B cell (primary cell): ENCODE results near the gene THBS4. TPM values are rescaled to one million over a fixed set of nuclear protein-coding genes. Genes with fewer than 3 reads are reported as not detected.
"Not testable (repeated sequence)": the region's sequence is repeated elsewhere in the genome, so short reads cannot be mapped to it uniquely, and the experiment has no call there.

ENCODE experiments used
- ATAC-seq: fragments of 200-7000 bp; cut with Tn5 transposase; one replicate; pipeline ENCODE4 v1.10.0; 2021; ENCODE audit warnings: low read depth, mild to moderate bottlenecking, moderate number of reproducible peaks, moderate library complexity
- CTCF ChIA-PET: fragments of 350-600 bp; sonication (Branson Sonifier 250); formaldehyde crosslinking; loops from one replicate; lab custom pipeline; 2021; ENCODE audit warnings: antibody characterized with exemption, inconsistent platforms; lab: Charles Lee
- POLR2A ChIA-PET: fragments of 350-600 bp; sonication (Branson Sonifier 250); formaldehyde crosslinking; loops from one replicate; lab custom pipeline; 2021; ENCODE audit warnings: antibody characterized with exemption; lab: Charles Lee
- DNase-seq: peaks from one replicate; pipeline ENCODE4 v3.0.0; 2013
- H2AFZ ChIP-seq: 2 replicates; pipeline ENCODE4 v1.6.1; 2012; ENCODE audit warnings: mild to moderate bottlenecking, low read depth, low read length; ENCODE audit not compliant: insufficient read depth, poor library complexity, severe bottlenecking
- H3K27ac ChIP-seq, 2 donors: 1 replicate in 1 of 2; 2 replicates in 1 of 2; pipeline ENCODE4 v1.5.1; 2012 to 2013; ENCODE audit warnings: low read length in 2 of 2, mild to moderate bottlenecking in 2 of 2, moderate library complexity in 1 of 2
- H3K27me3 ChIP-seq, 4 experiments: fragments of 200-600 bp in 1 of 4; sonication (generic) in 1 of 4; replicated peaks in 1 of 4; 1 replicate in 2 of 4; 2 replicates in 2 of 4; pipeline versions ENCODE4 v1.6.1 to v1.7.0; 2013 to 2016; ENCODE audit warnings: low read length in 3 of 4, mild to moderate bottlenecking in 2 of 4, mixed read lengths in 1 of 4, moderate library complexity in 1 of 4; ENCODE audit not compliant: insufficient read depth in 4 of 4, control insufficient read depth in 3 of 4; ENCODE audit errors: control extremely low read depth in 1 of 4
- H3K36me3 ChIP-seq, 2 experiments: replicated peaks in 1 of 2; 1 replicate in 1 of 2; 2 replicates in 1 of 2; pipeline versions ENCODE4 v1.6.1 to v1.7.1; 2013; ENCODE audit warnings: low read length in 1 of 2; ENCODE audit not compliant: insufficient read depth in 2 of 2, control insufficient read depth in 1 of 2; ENCODE audit errors: control extremely low read depth in 1 of 2, extremely low read depth in 1 of 2
- H3K4me1 ChIP-seq, 2 donors: fragments of 200-600 bp in 1 of 2; sonication (generic) in 1 of 2; 1 replicate in 1 of 2; 2 replicates in 1 of 2; pipeline versions ENCODE4 v1.5.1 to v1.6.1; 2013 to 2017; ENCODE audit warnings: low read length in 2 of 2; ENCODE audit not compliant: control insufficient read depth in 2 of 2, insufficient read depth in 2 of 2
- H3K4me2 ChIP-seq: replicated peaks from 2 replicates; pipeline ENCODE3; 2012; ENCODE audit warnings: mild to moderate bottlenecking, low read depth, low read length; ENCODE audit not compliant: poor library complexity, severe bottlenecking
- H3K4me3 ChIP-seq, 5 experiments: fragments of 200-600 bp in 1 of 5; sonication (generic) in 1 of 5; 1 replicate in 3 of 5; 2 replicates in 2 of 5; pipeline versions ENCODE4 v1.5.1 to v1.7.0; 2011 to 2016; ENCODE audit warnings: low read length in 4 of 5, mild to moderate bottlenecking in 4 of 5, low read depth in 2 of 5, control low read depth in 1 of 5, moderate library complexity in 1 of 5; ENCODE audit not compliant: insufficient read depth in 1 of 5; ENCODE audit errors: control extremely low read depth in 1 of 5, extremely low read depth in 1 of 5
- H3K79me2 ChIP-seq: fragments of 200-600 bp; sonication (generic); one replicate; pipeline ENCODE4 v1.6.0; 2016; ENCODE audit warnings: low read length; ENCODE audit not compliant: control insufficient read depth, insufficient read depth
- H3K9ac ChIP-seq: fragments of 200-600 bp; sonication (generic); 2 replicates; pipeline ENCODE4 v1.6.1; 2017; ENCODE audit warnings: mild to moderate bottlenecking, low read length, moderate library complexity
- H3K9me3 ChIP-seq, 3 donors: one replicate each; pipeline versions ENCODE4 v1.6.1 to v1.7.1; 2013; ENCODE audit warnings: low read length in 2 of 3; ENCODE audit not compliant: control insufficient read depth in 2 of 3, insufficient read depth in 1 of 3; ENCODE audit errors: control extremely low read depth in 1 of 3
- H4K20me1 ChIP-seq: 2 replicates; pipeline ENCODE4 v1.6.0; 2012; ENCODE audit warnings: mild to moderate bottlenecking, low read length; ENCODE audit not compliant: insufficient read depth, control insufficient read depth, poor library complexity, severe bottlenecking
- H3K27ac Mint-ChIP-seq: one replicate; pipeline ENCODE4 v1.8.0; 2021; ENCODE audit warnings: mixed read lengths
- H3K27me3 Mint-ChIP-seq: one replicate; pipeline ENCODE4 v1.8.0; 2021; ENCODE audit warnings: mixed read lengths
- H3K4me1 Mint-ChIP-seq: one replicate; pipeline ENCODE4 v1.8.0; 2021; ENCODE audit warnings: mixed read lengths
- H3K4me3 Mint-ChIP-seq: one replicate; pipeline ENCODE4 v1.8.0; 2021; ENCODE audit warnings: mixed read lengths
- H3K9me3 Mint-ChIP-seq: one replicate; pipeline ENCODE4 v1.8.0; 2022; ENCODE audit warnings: mixed read lengths; ENCODE audit not compliant: insufficient read depth
- CTCF ChIP-seq: fragments of 200-600 bp; IDR thresholded peaks from one replicate; pipeline ENCODE4 v1.8.0; 2022; ENCODE audit warnings: antibody characterized with exemption, mild to moderate bottlenecking
- EZH2 ChIP-seq: IDR thresholded peaks from 2 replicates; pipeline ENCODE4 v1.6.1; 2012; ENCODE audit warnings: borderline replicate concordance, low read depth, mild to moderate bottlenecking, moderate library complexity, low read length; ENCODE audit not compliant: insufficient read depth, poor library complexity, severe bottlenecking
- WGBS: methylation state at CpG from one replicate; pipeline ENCODE4 v1.1.5; 2013; ENCODE audit warnings: missing lambda C conversion rate; ENCODE audit not compliant: insufficient coverage; 5-methylcytosine and 5-hydroxymethylcytosine counted together
- intact Hi-C: fragments of 100-400 bp; cut with micrococcal nuclease; formaldehyde crosslinking; loops from one replicate; pipeline ENCODE4 v1.10.0; 2022
- polyA plus RNA-seq: library from polyadenylated mRNA; depleted of rRNA; stranded (reverse); fragments of >200 nt; gene quantifications from 2 replicates; pipeline ENCODE4 v1.2.3, GENCODE V29; 2012
- total RNA-seq, 2 donors: library from RNA; stranded (reverse); fragments of 120-200 nt in 1 of 2; gene quantifications; 1 replicate in 1 of 2; 2 replicates in 1 of 2; pipeline versions ENCODE4 v1.2.3 to v1.2.4, GENCODE V29; 2013 to 2022

The THBS4 gene
- total and polyA plus RNA-seq, 2 donors (not counting 1 experiment from before 2014, with no cell fraction given): 0.49 to 0.57 TPM

DNA sequence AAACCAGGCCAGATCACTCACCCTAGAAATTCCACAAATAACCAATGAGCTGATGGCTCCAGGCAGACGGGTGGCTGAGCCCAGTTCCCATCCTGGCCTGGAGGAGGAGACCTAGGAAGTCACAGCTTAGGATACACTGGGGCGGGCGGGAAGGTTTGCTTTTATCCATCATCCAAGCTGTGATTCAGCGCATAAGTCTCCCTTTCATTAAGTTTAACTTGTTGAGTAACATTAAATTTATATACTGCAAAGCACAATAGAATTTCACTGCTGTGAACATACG, 55.7 kb downstream of the THBS4 start:
- Histone ChIP-seq H2AFZ (no peak overlapping the region), H3K4me1 (no peaks in the 10 kb centered on the region), H3K27me3 (no peaks in the 10 kb centered on the region), H3K4me3 (no peak overlapping the region), H4K20me1 (no peaks in the 10 kb centered on the region), H3K9ac (no peak overlapping the region), H3K9me3 (no peaks in the 10 kb centered on the region), H3K27ac (no peak overlapping the region), H3K79me2 (no peaks in the 10 kb centered on the region), H3K36me3 (no peaks in the 10 kb centered on the region), H3K4me2 (no peak overlapping the region)
- Mint-ChIP-seq H3K4me3 (no peak overlapping the region), H3K4me1 (no peaks in the 10 kb centered on the region), H3K27me3 (no peaks in the 10 kb centered on the region), H3K9me3 (no peaks in the 10 kb centered on the region), H3K27ac (no peak overlapping the region)
- ChIA-PET POLR2A (no interaction called here), CTCF (interaction anchor here (1.1 to 13.9 kb wide), 13 partner anchors 9 to 583 kb away, joined by 3 to 388 read pairs (median 6); partner anchors contain the start of gene SERINC5)
- TF ChIP-seq EZH2 (no peak), CTCF (no peak)
- intact Hi-C loops: loop anchor here (1.0 kb wide), 1 partner anchor 8 kb away; no protein-coding TSS in a partner anchor
- ATAC-seq (no peak), DNase-seq (no peak)
- no CpG with 5 or more reads among the region's 5 CpGs for WGBS

DNA sequence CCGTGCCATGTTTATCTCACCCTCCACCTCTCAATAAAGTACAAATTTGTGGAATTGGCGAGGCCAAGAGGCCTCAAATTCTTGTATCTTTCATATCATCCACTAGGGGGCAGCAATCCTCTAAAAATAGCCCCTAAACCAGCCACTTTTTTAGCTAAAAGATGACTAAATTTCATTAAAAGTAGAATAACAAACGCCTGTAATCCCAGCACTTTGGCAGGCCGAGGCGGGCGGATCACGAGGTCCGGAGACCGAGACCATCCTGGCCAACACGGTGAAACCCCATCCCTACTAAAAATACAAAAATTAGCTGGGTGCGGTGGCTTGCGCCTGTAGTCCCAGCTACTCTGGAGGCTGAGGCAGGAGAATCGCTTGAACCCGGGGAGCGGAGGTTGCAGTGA, 56.6 kb downstream of the THBS4 start:
- not testable (repeated sequence) for H3K36me3 ChIP-seq, H4K20me1 ChIP-seq, H3K9me3 Mint-ChIP-seq, H3K4me1 ChIP-seq, H3K4me3 ChIP-seq, H3K27me3 ChIP-seq, H3K79me2 ChIP-seq, H3K27ac ChIP-seq, H3K4me1 Mint-ChIP-seq, H3K27me3 Mint-ChIP-seq, H2AFZ ChIP-seq, ATAC-seq, H3K4me2 ChIP-seq, H3K9ac ChIP-seq, H3K27ac Mint-ChIP-seq, H3K4me3 Mint-ChIP-seq, H3K9me3 ChIP-seq
- 20% methylated on average over 2 of the region's 15 CpGs for WGBS
- peak; percentile 83 for TF ChIP-seq CTCF
- DNase-seq: peak; percentile 69
- ChIA-PET POLR2A (interaction anchor here (1.0 kb wide), 1 partner anchor 217 kb away, joined by 3 read pairs; no protein-coding TSS in a partner anchor), CTCF (interaction anchor here (0.6 to 13.9 kb wide), 37 partner anchors 8 to 1017 kb away, joined by 3 to 388 read pairs (median 4); partner anchors contain the start of gene SERINC5)
- intact Hi-C loops: loop anchor here (1.0 kb wide), 1 partner anchor 8 kb away; no protein-coding TSS in a partner anchor
